BLaER1 (cell line): Measurements from ENCODE around the gene DEFB113.

Source experiments
- H3K27ac ChIP-seq: shearing (Covaris generic); formaldehyde crosslinking; 2 replicates; pipeline ENCODE4 v1.8.1; 2022
- H3K27me3 ChIP-seq: shearing (Covaris generic); formaldehyde crosslinking; 2 replicates; pipeline ENCODE4 v1.8.1; 2022
- H3K36me3 ChIP-seq: shearing (Covaris generic); formaldehyde crosslinking; 2 replicates; pipeline ENCODE4 v1.8.1; 2022
- H3K4me1 ChIP-seq: shearing (Covaris generic); formaldehyde crosslinking; 2 replicates; pipeline ENCODE4 v1.8.1; 2022
- H3K4me2 ChIP-seq: shearing (Covaris generic); formaldehyde crosslinking; 2 replicates; pipeline ENCODE4 v1.8.1; 2022
- H3K4me3 ChIP-seq: shearing (Covaris generic); formaldehyde crosslinking; 2 replicates; pipeline ENCODE4 v1.8.1; 2022
- H3K9ac ChIP-seq: shearing (Covaris generic); formaldehyde crosslinking; 2 replicates; pipeline ENCODE4 v1.8.1; 2022
- H3K9me3 ChIP-seq: shearing (Covaris generic); formaldehyde crosslinking; 2 replicates; pipeline ENCODE4 v1.8.1; 2022
- H4K20me1 ChIP-seq: shearing (Covaris generic); formaldehyde crosslinking; 2 replicates; pipeline ENCODE4 v1.8.1; 2022
- Cebpa-rat ChIP-seq: shearing (Covaris generic); IDR thresholded peaks from 2 replicates; pipeline ENCODE4 v1.8.1; 2022

Gene DEFB113

GRCh38 chr6:49918787-49919186 is 50.6 kb downstream of the DEFB113 start:
- Histone ChIP-seq H3K9me3 (no peaks in the 10 kb centered on the region), H4K20me1 (no peaks in the 10 kb centered on the region), H3K9ac (no peak overlapping the region), H3K4me1 (no peaks in the 10 kb centered on the region), H3K27me3 (no peaks in the 10 kb centered on the region), H3K27ac (no peak overlapping the region), H3K4me2 (no peak overlapping the region), H3K4me3 (no peak overlapping the region), H3K36me3 (no peaks in the 10 kb centered on the region)
- TF ChIP-seq Cebpa-rat, result no peak
